Osteocyte (in vitro differentiated cells): Measurements from ENCODE around the gene RNASE7. TPM values are rescaled to one million over a fixed set of nuclear protein-coding genes. Genes with fewer than 3 reads are reported as not detected.
A peak's percentile ranks its signal among the peaks of the same experiment; 100 is the strongest.

ENCODE experiments used
- DNase-seq: peaks from one replicate; pipeline ENCODE4 v3.0.0; 2021; ENCODE audit warnings: mixed read lengths; ENCODE audit not compliant: unreplicated experiment; ENCODE audit errors: extremely low spot score
- H3K27ac Mint-ChIP-seq: one replicate; pipeline ENCODE4 v1.8.0; 2021; ENCODE audit warnings: mild to moderate bottlenecking, mixed read lengths; ENCODE audit not compliant: unreplicated experiment
- H3K27me3 Mint-ChIP-seq: one replicate; pipeline ENCODE4 v1.8.0; 2021; ENCODE audit warnings: mixed read lengths; ENCODE audit not compliant: unreplicated experiment
- H3K36me3 Mint-ChIP-seq: one replicate; pipeline ENCODE4 v1.8.0; 2021; ENCODE audit warnings: mixed read lengths; ENCODE audit not compliant: unreplicated experiment
- H3K4me1 Mint-ChIP-seq: one replicate; pipeline ENCODE4 v1.8.0; 2021; ENCODE audit warnings: mixed read lengths; ENCODE audit not compliant: unreplicated experiment
- H3K4me3 Mint-ChIP-seq: one replicate; pipeline ENCODE4 v1.8.0; 2021; ENCODE audit warnings: mild to moderate bottlenecking, moderate library complexity, mixed read lengths; ENCODE audit not compliant: unreplicated experiment
- H3K9me3 Mint-ChIP-seq: one replicate; pipeline ENCODE4 v1.8.0; 2021; ENCODE audit warnings: mixed read lengths; ENCODE audit not compliant: unreplicated experiment
- CTCF ChIP-seq: fragments of 200-600 bp; sonication (generic); IDR thresholded peaks from 2 replicates; pipeline ENCODE4 v1.5.0; 2021; ENCODE audit warnings: antibody characterized with exemption, mild to moderate bottlenecking, moderate library complexity
- total RNA-seq: library from RNA; stranded (reverse); gene quantifications from 2 replicates; pipeline ENCODE4 v1.2.1, GENCODE V29; 2021

Gene RNASE7
- total RNA-seq, 1 donor from 2014 or later = not detected

GRCh38 chr14:21060614-21061346 lies 18.6 kb downstream of the RNASE7 start:
- Mint-ChIP-seq H3K36me3 (no peaks in the 10 kb centered on the region), H3K27ac (no peak overlapping the region), H3K4me1 (peaks cover 25% of the 10 kb centered on the region), H3K27me3 (no peaks in the 10 kb centered on the region), H3K9me3 (no peaks in the 10 kb centered on the region), H3K4me3 (no peak overlapping the region)
- DNase-seq = no peak
- no peak for TF ChIP-seq CTCF

- Mint-ChIP-seq H3K36me3 (no peaks in the 10 kb centered on the region), H3K27ac (no peak overlapping the region), H3K4me1 (peaks cover 24% of the 10 kb centered on the region), H3K4me3 (no peak overlapping the region), H3K27me3 (no peaks in the 10 kb centered on the region), H3K9me3 (no peaks in the 10 kb centered on the region)
- no peak for TF ChIP-seq CTCF
- DNase-seq = no peak
These were observed 19.1 kb downstream of the RNASE7 start for GRCh38 chr14:21061347-21061668.

- TF ChIP-seq CTCF = no peak
- Mint-ChIP-seq H3K27ac (peak overlapping the region; percentile 33), H3K9me3 (no peaks in the 10 kb centered on the region), H3K27me3 (no peaks in the 10 kb centered on the region), H3K4me3 (no peak overlapping the region), H3K36me3 (no peaks in the 10 kb centered on the region), H3K4me1 (peaks cover 24% of the 10 kb centered on the region)
- DNase-seq = no peak
These were observed 21.3 kb downstream of the RNASE7 start for GRCh38 chr14:21063479-21063878.

GRCh38 chr14:21066882-21067502 lies 24.8 kb downstream of the RNASE7 start:
- Mint-ChIP-seq H3K4me1 (peaks cover 40% of the 10 kb centered on the region), H3K27me3 (no peaks in the 10 kb centered on the region), H3K4me3 (no peak overlapping the region), H3K9me3 (no peaks in the 10 kb centered on the region), H3K27ac (no peak overlapping the region), H3K36me3 (no peaks in the 10 kb centered on the region)
- no peak for DNase-seq
- TF ChIP-seq CTCF = peak; percentile 44

- Mint-ChIP-seq H3K4me3 (peak overlapping the region; percentile 88), H3K27me3 (no peaks in the 10 kb centered on the region), H3K27ac (peak overlapping the region; percentile 96), H3K9me3 (no peaks in the 10 kb centered on the region), H3K36me3 (peaks cover 7% of the 10 kb centered on the region), H3K4me1 (peaks cover 39% of the 10 kb centered on the region)
- no peak for DNase-seq
- TF ChIP-seq CTCF = peak; percentile 69
These were observed 26.6 kb downstream of the RNASE7 start for GRCh38 chr14:21068521-21069387.
